WI38 (cell line): ENCODE measurements around the gene SHISAL1.

Source experiments
- H3K4me3 ChIP-seq: 2 replicates; pipeline ENCODE4 v1.5.1; 2011; ENCODE audit warnings: low read depth, mild to moderate bottlenecking, control low read depth, low read length
- TF ChIP-seq, protein P1 (sequence below): IDR thresholded peaks from 2 replicates; pipeline ENCODE4 v1.5.1; 2012; ENCODE audit warnings: low read depth, mild to moderate bottlenecking, control low read depth, low read length

Gene SHISAL1

DNA sequence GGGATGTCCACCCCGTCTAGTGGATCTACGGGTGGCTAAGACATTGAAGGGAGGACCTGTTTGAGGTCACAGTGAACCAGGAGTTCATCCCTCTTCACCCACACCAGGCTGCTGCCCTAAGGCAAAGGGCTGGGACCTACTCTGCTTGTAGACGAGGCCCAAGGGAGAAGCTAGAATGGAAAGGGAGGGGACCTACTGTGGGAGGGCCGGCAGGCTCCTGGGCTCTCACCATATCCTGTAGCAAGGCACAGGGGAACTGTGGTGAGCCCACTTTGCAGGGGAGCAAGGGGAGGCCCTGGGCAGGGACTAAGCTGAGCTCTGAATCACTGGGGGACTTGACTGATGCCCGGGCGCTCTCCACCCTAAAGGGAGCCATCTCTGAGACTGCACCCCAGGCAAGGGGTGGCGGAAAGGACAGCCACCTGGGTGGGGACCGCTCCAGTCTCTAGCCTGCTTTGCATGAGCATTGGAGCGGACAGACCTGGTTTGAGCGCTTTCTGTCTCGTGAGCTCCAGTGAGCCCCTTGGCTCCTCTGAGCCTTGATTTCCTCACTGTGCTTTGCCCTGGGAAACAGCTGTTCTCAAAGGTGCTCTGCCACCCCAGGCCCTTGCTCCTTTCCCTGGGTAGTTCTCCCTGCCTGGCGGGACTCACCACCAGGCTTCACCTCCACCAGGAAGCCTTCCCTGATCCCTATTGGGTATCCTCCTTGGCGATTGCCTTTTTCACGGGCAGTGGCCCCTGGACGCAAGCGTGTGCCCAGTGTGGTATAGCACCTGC lies 107.8 kb downstream of the SHISAL1 start:
- H3K4me3 ChIP-seq, result no peak overlapping the region
- TF ChIP-seq, protein P1, sequence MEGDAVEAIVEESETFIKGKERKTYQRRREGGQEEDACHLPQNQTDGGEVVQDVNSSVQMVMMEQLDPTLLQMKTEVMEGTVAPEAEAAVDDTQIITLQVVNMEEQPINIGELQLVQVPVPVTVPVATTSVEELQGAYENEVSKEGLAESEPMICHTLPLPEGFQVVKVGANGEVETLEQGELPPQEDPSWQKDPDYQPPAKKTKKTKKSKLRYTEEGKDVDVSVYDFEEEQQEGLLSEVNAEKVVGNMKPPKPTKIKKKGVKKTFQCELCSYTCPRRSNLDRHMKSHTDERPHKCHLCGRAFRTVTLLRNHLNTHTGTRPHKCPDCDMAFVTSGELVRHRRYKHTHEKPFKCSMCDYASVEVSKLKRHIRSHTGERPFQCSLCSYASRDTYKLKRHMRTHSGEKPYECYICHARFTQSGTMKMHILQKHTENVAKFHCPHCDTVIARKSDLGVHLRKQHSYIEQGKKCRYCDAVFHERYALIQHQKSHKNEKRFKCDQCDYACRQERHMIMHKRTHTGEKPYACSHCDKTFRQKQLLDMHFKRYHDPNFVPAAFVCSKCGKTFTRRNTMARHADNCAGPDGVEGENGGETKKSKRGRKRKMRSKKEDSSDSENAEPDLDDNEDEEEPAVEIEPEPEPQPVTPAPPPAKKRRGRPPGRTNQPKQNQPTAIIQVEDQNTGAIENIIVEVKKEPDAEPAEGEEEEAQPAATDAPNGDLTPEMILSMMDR, result no peak

- TF ChIP-seq, protein P1, result no peak
- H3K4me3 ChIP-seq, result no peak overlapping the region
Observed at GRCh38 chr22:44203203-44203602, 109.5 kb downstream of the SHISAL1 start.

DNA sequence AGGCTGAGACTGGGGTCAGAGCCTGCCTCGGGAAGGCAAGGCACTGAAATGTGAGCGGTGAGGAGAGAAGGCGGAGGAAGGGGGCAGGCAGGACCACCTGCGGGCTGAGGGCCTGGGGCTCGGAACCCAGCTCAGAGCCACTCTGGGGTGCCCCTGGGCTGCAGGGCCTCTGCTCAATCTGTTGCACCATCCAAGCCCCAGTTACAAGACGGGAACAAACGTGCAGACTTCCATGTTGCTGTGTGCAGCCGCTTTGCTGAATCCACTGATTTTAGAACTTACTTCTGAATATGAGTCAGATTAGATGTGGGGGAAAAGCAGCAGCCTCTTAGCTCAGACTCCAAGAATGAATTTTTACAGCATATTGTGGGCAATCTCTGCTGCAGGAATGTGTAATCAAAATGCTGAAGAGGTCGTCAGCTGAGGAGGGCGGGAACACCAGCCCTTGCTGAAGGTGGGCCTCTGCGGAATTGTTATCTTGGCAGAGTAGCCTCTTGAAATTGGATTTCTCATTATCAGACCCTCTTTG lies 110.4 kb downstream of the SHISAL1 start:
- TF ChIP-seq, protein P1, result no peak
- H3K4me3 ChIP-seq, result no peak overlapping the region

- TF ChIP-seq, protein P1, result no peak
- H3K4me3 ChIP-seq, result no peak overlapping the region
Observed at GRCh38 chr22:44201665-44202064, 111.1 kb downstream of the SHISAL1 start.

- TF ChIP-seq, protein P1, result no peak
- no peak overlapping the region for H3K4me3 ChIP-seq
Observed at GRCh38 chr22:44200855-44201550, 111.7 kb downstream of the SHISAL1 start.

- TF ChIP-seq, protein P1, result no peak
- no peak overlapping the region for H3K4me3 ChIP-seq
Observed at GRCh38 chr22:44200451-44200850, 112.3 kb downstream of the SHISAL1 start.

DNA sequence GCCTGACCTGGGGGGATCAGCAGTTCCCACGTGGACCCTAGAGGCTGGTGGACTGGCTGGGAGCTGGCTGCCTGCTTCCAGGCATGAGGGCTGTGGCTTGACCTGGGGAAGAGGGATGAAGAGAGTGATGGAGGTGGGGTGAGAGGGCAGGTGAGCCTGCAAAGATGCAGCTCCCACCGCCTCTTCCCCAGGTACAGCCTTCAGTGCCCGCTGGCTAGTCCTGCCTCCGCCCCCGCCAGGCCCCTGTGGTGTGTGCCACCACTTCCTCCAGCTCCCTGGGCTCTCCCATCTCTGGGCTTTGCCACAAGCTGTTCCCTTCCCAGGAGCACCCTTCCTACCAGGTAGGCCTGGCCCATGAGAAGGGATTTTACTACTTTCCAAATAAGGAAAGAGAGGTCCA lies 112.9 kb downstream of the SHISAL1 start:
- no peak overlapping the region for H3K4me3 ChIP-seq
- TF ChIP-seq, protein P1, result no peak
